Lower leg skin (tissue), 3 donors: ENCODE measurements around the gene HOXC9.

Experiments
- CTCF ChIP-seq, 3 donors: fragments of 450-650 bp; IDR thresholded peaks; one replicate each; pipeline ENCODE4 v1.5.1; 2016; ENCODE audit warnings: antibody characterized with exemption in 3 of 3, mild to moderate bottlenecking in 3 of 3, moderate library complexity in 2 of 3
- POLR2A ChIP-seq, 2 donors: fragments of 450-650 bp; IDR thresholded peaks; one replicate each; pipeline ENCODE4 v1.6.1; 2016 to 2017; ENCODE audit warnings: antibody characterized with exemption in 2 of 2, mild to moderate bottlenecking in 1 of 2, moderate library complexity in 1 of 2

DNA sequence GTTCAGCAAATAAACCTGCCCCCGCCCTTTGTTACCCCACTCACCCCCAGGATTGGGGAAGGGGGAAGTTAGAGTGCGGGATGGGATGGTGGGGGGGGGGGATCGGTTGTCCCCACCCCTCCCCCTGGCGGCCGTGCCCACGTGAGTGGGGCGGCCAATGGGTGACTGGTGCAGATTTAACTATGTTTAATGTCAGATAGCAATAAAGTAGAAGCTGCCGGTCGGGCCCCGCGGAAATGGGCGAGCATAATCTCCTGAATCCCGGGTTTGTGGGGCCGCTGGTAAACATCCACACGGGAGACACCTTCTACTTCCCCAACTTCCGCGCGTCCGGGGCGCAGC lies 45.3 kb upstream of the HOXC9 start, which contains the start of gene HOXC12:
- no peak for TF ChIP-seq POLR2A (IDR thresholded peaks at IDR 0.05)
- TF ChIP-seq CTCF (IDR thresholded peaks at IDR 0.05) = no peak
